B cell (primary cell): ENCODE data around the gene MT3. TPM values are rescaled to one million over a fixed set of nuclear protein-coding genes. Genes with fewer than 3 reads are reported as not detected.

Source experiments
- ATAC-seq: fragments of 200-7000 bp; cut with Tn5 transposase; one replicate; pipeline ENCODE4 v1.10.0; 2021; ENCODE audit warnings: low read depth, mild to moderate bottlenecking, moderate number of reproducible peaks, moderate library complexity
- CTCF ChIA-PET: fragments of 350-600 bp; sonication (Branson Sonifier 250); formaldehyde crosslinking; loops from one replicate; lab custom pipeline; 2021; ENCODE audit warnings: antibody characterized with exemption, inconsistent platforms; lab: Charles Lee
- POLR2A ChIA-PET: fragments of 350-600 bp; sonication (Branson Sonifier 250); formaldehyde crosslinking; loops from one replicate; lab custom pipeline; 2021; ENCODE audit warnings: antibody characterized with exemption; lab: Charles Lee
- DNase-seq: peaks from one replicate; pipeline ENCODE4 v3.0.0; 2013
- H2AFZ ChIP-seq: 2 replicates; pipeline ENCODE4 v1.6.1; 2012; ENCODE audit warnings: mild to moderate bottlenecking, low read depth, low read length; ENCODE audit not compliant: insufficient read depth, poor library complexity, severe bottlenecking
- H3K27ac ChIP-seq, 2 donors: 1 replicate in 1 of 2; 2 replicates in 1 of 2; pipeline ENCODE4 v1.5.1; 2012 to 2013; ENCODE audit warnings: low read length in 2 of 2, mild to moderate bottlenecking in 2 of 2, moderate library complexity in 1 of 2
- H3K27me3 ChIP-seq, 4 experiments: fragments of 200-600 bp in 1 of 4; sonication (generic) in 1 of 4; replicated peaks in 1 of 4; 1 replicate in 2 of 4; 2 replicates in 2 of 4; pipeline versions ENCODE4 v1.6.1 to v1.7.0; 2013 to 2016; ENCODE audit warnings: low read length in 3 of 4, mild to moderate bottlenecking in 2 of 4, mixed read lengths in 1 of 4, moderate library complexity in 1 of 4; ENCODE audit not compliant: insufficient read depth in 4 of 4, control insufficient read depth in 3 of 4; ENCODE audit errors: control extremely low read depth in 1 of 4
- H3K36me3 ChIP-seq, 2 experiments: replicated peaks in 1 of 2; 1 replicate in 1 of 2; 2 replicates in 1 of 2; pipeline versions ENCODE4 v1.6.1 to v1.7.1; 2013; ENCODE audit warnings: low read length in 1 of 2; ENCODE audit not compliant: insufficient read depth in 2 of 2, control insufficient read depth in 1 of 2; ENCODE audit errors: control extremely low read depth in 1 of 2, extremely low read depth in 1 of 2
- H3K4me1 ChIP-seq, 2 donors: fragments of 200-600 bp in 1 of 2; sonication (generic) in 1 of 2; 1 replicate in 1 of 2; 2 replicates in 1 of 2; pipeline versions ENCODE4 v1.5.1 to v1.6.1; 2013 to 2017; ENCODE audit warnings: low read length in 2 of 2; ENCODE audit not compliant: control insufficient read depth in 2 of 2, insufficient read depth in 2 of 2
- H3K4me2 ChIP-seq: replicated peaks from 2 replicates; pipeline ENCODE3; 2012; ENCODE audit warnings: mild to moderate bottlenecking, low read depth, low read length; ENCODE audit not compliant: poor library complexity, severe bottlenecking
- H3K4me3 ChIP-seq, 5 experiments: fragments of 200-600 bp in 1 of 5; sonication (generic) in 1 of 5; 1 replicate in 3 of 5; 2 replicates in 2 of 5; pipeline versions ENCODE4 v1.5.1 to v1.7.0; 2011 to 2016; ENCODE audit warnings: low read length in 4 of 5, mild to moderate bottlenecking in 4 of 5, low read depth in 2 of 5, control low read depth in 1 of 5, moderate library complexity in 1 of 5; ENCODE audit not compliant: insufficient read depth in 1 of 5; ENCODE audit errors: control extremely low read depth in 1 of 5, extremely low read depth in 1 of 5
- H3K79me2 ChIP-seq: fragments of 200-600 bp; sonication (generic); one replicate; pipeline ENCODE4 v1.6.0; 2016; ENCODE audit warnings: low read length; ENCODE audit not compliant: control insufficient read depth, insufficient read depth
- H3K9ac ChIP-seq: fragments of 200-600 bp; sonication (generic); 2 replicates; pipeline ENCODE4 v1.6.1; 2017; ENCODE audit warnings: mild to moderate bottlenecking, low read length, moderate library complexity
- H3K9me3 ChIP-seq, 3 donors: one replicate each; pipeline versions ENCODE4 v1.6.1 to v1.7.1; 2013; ENCODE audit warnings: low read length in 2 of 3; ENCODE audit not compliant: control insufficient read depth in 2 of 3, insufficient read depth in 1 of 3; ENCODE audit errors: control extremely low read depth in 1 of 3
- H4K20me1 ChIP-seq: 2 replicates; pipeline ENCODE4 v1.6.0; 2012; ENCODE audit warnings: mild to moderate bottlenecking, low read length; ENCODE audit not compliant: insufficient read depth, control insufficient read depth, poor library complexity, severe bottlenecking
- H3K27ac Mint-ChIP-seq: one replicate; pipeline ENCODE4 v1.8.0; 2021; ENCODE audit warnings: mixed read lengths
- H3K27me3 Mint-ChIP-seq: one replicate; pipeline ENCODE4 v1.8.0; 2021; ENCODE audit warnings: mixed read lengths
- H3K4me1 Mint-ChIP-seq: one replicate; pipeline ENCODE4 v1.8.0; 2021; ENCODE audit warnings: mixed read lengths
- H3K4me3 Mint-ChIP-seq: one replicate; pipeline ENCODE4 v1.8.0; 2021; ENCODE audit warnings: mixed read lengths
- H3K9me3 Mint-ChIP-seq: one replicate; pipeline ENCODE4 v1.8.0; 2022; ENCODE audit warnings: mixed read lengths; ENCODE audit not compliant: insufficient read depth
- EZH2 ChIP-seq: IDR thresholded peaks from 2 replicates; pipeline ENCODE4 v1.6.1; 2012; ENCODE audit warnings: borderline replicate concordance, low read depth, mild to moderate bottlenecking, moderate library complexity, low read length; ENCODE audit not compliant: insufficient read depth, poor library complexity, severe bottlenecking
- WGBS: methylation state at CpG from one replicate; pipeline ENCODE4 v1.1.5; 2013; ENCODE audit warnings: missing lambda C conversion rate; ENCODE audit not compliant: insufficient coverage; 5-methylcytosine and 5-hydroxymethylcytosine counted together
- intact Hi-C: fragments of 100-400 bp; cut with micrococcal nuclease; formaldehyde crosslinking; loops from one replicate; pipeline ENCODE4 v1.10.0; 2022
- polyA plus RNA-seq: library from polyadenylated mRNA; depleted of rRNA; stranded (reverse); fragments of >200 nt; gene quantifications from 2 replicates; pipeline ENCODE4 v1.2.3, GENCODE V29; 2012
- total RNA-seq, 2 donors: library from RNA; stranded (reverse); fragments of 120-200 nt in 1 of 2; gene quantifications; 1 replicate in 1 of 2; 2 replicates in 1 of 2; pipeline versions ENCODE4 v1.2.3 to v1.2.4, GENCODE V29; 2013 to 2022
- TF ChIP-seq, protein P1 (sequence below): fragments of 200-600 bp; IDR thresholded peaks from one replicate; pipeline ENCODE4 v1.8.0; 2022; ENCODE audit warnings: antibody characterized with exemption, mild to moderate bottlenecking

MT3 gene
- total and polyA plus RNA-seq, 2 donors (not counting 1 experiment from before 2014, with no cell fraction given): not detected

GRCh38 chr16:56611281-56611833 lies 22.0 kb downstream of the MT3 start:
- Histone ChIP-seq H3K9ac (no peak overlapping the region), H3K27ac (no peak overlapping the region), H3K27me3 (peaks cover 0 to 2% (median 0%) of the 10 kb centered on the region in 4 experiments), H3K79me2 (no peaks in the 10 kb centered on the region), H3K4me2 (no peak overlapping the region), H3K4me1 (peaks cover 21 to 41% of the 10 kb centered on the region in 2 donors), H3K4me3 (no peak overlapping the region), H2AFZ (no peak overlapping the region), H3K9me3 (no peaks in the 10 kb centered on the region), H4K20me1 (no peaks in the 10 kb centered on the region), H3K36me3 (no peaks in the 10 kb centered on the region)
- ATAC-seq (no peak), DNase-seq (no peak)
- Mint-ChIP-seq H3K9me3 (no peaks in the 10 kb centered on the region), H3K27me3 (peaks cover 1% of the 10 kb centered on the region), H3K4me3 (peak overlapping the region; percentile 30), H3K27ac (peak overlapping the region; percentile 66), H3K4me1 (peaks cover 37% of the 10 kb centered on the region)
- TF ChIP-seq, protein P1, sequence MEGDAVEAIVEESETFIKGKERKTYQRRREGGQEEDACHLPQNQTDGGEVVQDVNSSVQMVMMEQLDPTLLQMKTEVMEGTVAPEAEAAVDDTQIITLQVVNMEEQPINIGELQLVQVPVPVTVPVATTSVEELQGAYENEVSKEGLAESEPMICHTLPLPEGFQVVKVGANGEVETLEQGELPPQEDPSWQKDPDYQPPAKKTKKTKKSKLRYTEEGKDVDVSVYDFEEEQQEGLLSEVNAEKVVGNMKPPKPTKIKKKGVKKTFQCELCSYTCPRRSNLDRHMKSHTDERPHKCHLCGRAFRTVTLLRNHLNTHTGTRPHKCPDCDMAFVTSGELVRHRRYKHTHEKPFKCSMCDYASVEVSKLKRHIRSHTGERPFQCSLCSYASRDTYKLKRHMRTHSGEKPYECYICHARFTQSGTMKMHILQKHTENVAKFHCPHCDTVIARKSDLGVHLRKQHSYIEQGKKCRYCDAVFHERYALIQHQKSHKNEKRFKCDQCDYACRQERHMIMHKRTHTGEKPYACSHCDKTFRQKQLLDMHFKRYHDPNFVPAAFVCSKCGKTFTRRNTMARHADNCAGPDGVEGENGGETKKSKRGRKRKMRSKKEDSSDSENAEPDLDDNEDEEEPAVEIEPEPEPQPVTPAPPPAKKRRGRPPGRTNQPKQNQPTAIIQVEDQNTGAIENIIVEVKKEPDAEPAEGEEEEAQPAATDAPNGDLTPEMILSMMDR: no peak
- TF ChIP-seq EZH2: no peak
- ChIA-PET POLR2A (interaction anchor here (0.6 kb wide), 1 partner anchor 8 kb away, joined by 3 read pairs; no protein-coding TSS in a partner anchor), CTCF (interaction anchor here (0.9 to 1.8 kb wide), 5 partner anchors 10 to 160 kb away, joined by 3 to 5 read pairs (median 4); partner anchors contain the start of genes NUDT21 and OGFOD1)
- 93% methylated on average over 2 of the region's 2 CpGs for WGBS
- intact Hi-C loops: no loop called here

- Mint-ChIP-seq H3K4me1 (peaks cover 35% of the 10 kb centered on the region), H3K27ac (no peak overlapping the region), H3K9me3 (no peaks in the 10 kb centered on the region), H3K4me3 (no peak overlapping the region), H3K27me3 (peaks cover 21% of the 10 kb centered on the region)
- Histone ChIP-seq H3K27me3 (peaks cover 0 to 25% (median 12%) of the 10 kb centered on the region in 4 experiments), H2AFZ (no peak overlapping the region), H3K9ac (no peak overlapping the region), H3K27ac (no peak overlapping the region), H3K36me3 (no peaks in the 10 kb centered on the region), H3K9me3 (no peaks in the 10 kb centered on the region), H3K79me2 (no peaks in the 10 kb centered on the region), H3K4me2 (no peak overlapping the region), H4K20me1 (no peaks in the 10 kb centered on the region), H3K4me3 (no peak overlapping the region), H3K4me1 (peaks cover 26 to 35% of the 10 kb centered on the region in 2 donors)
- CTCF ChIA-PET: no interaction called here
- POLR2A ChIA-PET: no interaction called here
- intact Hi-C loops: no loop called here
- no peak for TF ChIP-seq EZH2
- DNase-seq: no peak
- ATAC-seq: no peak
Measured at GRCh38 chr16:56613706-56614105, 24.4 kb downstream of the MT3 start.
